Stomach (tissue), 9 donors: Measurements from ENCODE around the gene ATP8B4. TPM values are rescaled to one million over a fixed set of nuclear protein-coding genes. Genes with fewer than 3 reads are reported as not detected.

Source experiments
- DNase-seq, 2 donors: peaks; one replicate each; pipeline versions ENCODE4 v3.0.0 to v3.0.0-alpha.2; 2013 to 2019
- H3K27ac ChIP-seq, 5 donors: fragments of 200-600 bp in 4 of 5; sonication (generic) in 4 of 5; one replicate each; pipeline ENCODE4 v1.5.1; 2013 to 2019; ENCODE audit warnings: mild to moderate bottlenecking in 1 of 5, moderate library complexity in 1 of 5
- H3K27me3 ChIP-seq, 3 donors: fragments of 200-600 bp; sonication (generic); one replicate each; pipeline ENCODE4 v1.5.1; 2017 to 2019; ENCODE audit warnings: mixed run types in 1 of 3
- H3K36me3 ChIP-seq, 4 donors: fragments of 200-600 bp; sonication (generic); 1 replicate in 3 of 4; 2 replicates in 1 of 4; pipeline ENCODE4 v1.5.1; 2016 to 2019
- H3K4me1 ChIP-seq, 4 donors: fragments of 200-600 bp; sonication (generic); one replicate each; pipeline ENCODE4 v1.5.1; 2016 to 2019
- H3K4me3 ChIP-seq, 4 donors: fragments of 200-600 bp; sonication (generic) in 3 of 4; one replicate each; pipeline ENCODE4 v1.5.1; 2016 to 2019; ENCODE audit warnings: mild to moderate bottlenecking in 1 of 4
- H3K9me3 ChIP-seq, 4 donors: fragments of 200-600 bp; sonication (generic); one replicate each; pipeline ENCODE4 v1.5.1; 2016 to 2019
- EP300 ChIP-seq: sonication (generic); formaldehyde crosslinking; IDR thresholded peaks from one replicate; pipeline ENCODE4 v1.6.1; 2017; ENCODE audit warnings: antibody characterized with exemption
- POLR2A ChIP-seq, 4 donors: fragments of 450-650 bp; IDR thresholded peaks; one replicate each; pipeline ENCODE4 v1.6.1; 2016; ENCODE audit warnings: antibody characterized with exemption in 4 of 4, control low read depth in 2 of 4, mild to moderate bottlenecking in 1 of 4, moderate library complexity in 1 of 4
- POLR2AphosphoS5 ChIP-seq, 3 donors: sonication (generic); formaldehyde crosslinking; IDR thresholded peaks; one replicate each; pipeline ENCODE4 v1.6.1; 2016; ENCODE audit warnings: antibody characterized with exemption in 3 of 3
- WGBS, 5 donors: extraction: QIAGEN DNeasy Blood & Tissue Kit in 3 of 5; methylation state at CpG; one replicate each; pipeline versions ENCODE4 v1.1.5 to v1.1.7; 2013 to 2018; 5-methylcytosine and 5-hydroxymethylcytosine counted together
- intact Hi-C: fragments of 100-400 bp; cut with DNase I; formaldehyde crosslinking; loops from one replicate; pipeline ENCODE4 v1.15.1; 2023; ENCODE audit warnings: low total_unique reads
- polyA plus RNA-seq, 3 donors: library from polyadenylated mRNA; stranded (reverse); fragments of 200-250 nt; gene quantifications; one replicate each; pipeline ENCODE4 v1.2.3, GENCODE V29; 2013
- total RNA-seq, 5 donors: library from RNA; depleted of rRNA; stranded (reverse); fragments of >200 nt; gene quantifications; one replicate each; pipeline versions ENCODE4 v1.1.0 to v1.2.3, GENCODE V29; 2014 to 2016
- TF ChIP-seq, protein P1 (sequence below), 7 experiments: fragments of 450-650 bp in 4 of 7; fragments of 200-600 bp in 3 of 7; sonication (generic) in 3 of 7; IDR thresholded peaks; one replicate each; pipeline ENCODE4 v1.5.1; 2016 to 2019; ENCODE audit warnings: antibody characterized with exemption in 7 of 7, control low read depth in 2 of 7, mild to moderate bottlenecking in 1 of 7
- donor health status: healthy with polysubstance abuse.
- donor health status: Bipolar disorder and iron deficiency.
- donor health status: healthy.

ATP8B4 gene
- total and polyA plus RNA-seq, 8 donors, result under 0.01 to 14.3 (median 1.6) TPM

DNA sequence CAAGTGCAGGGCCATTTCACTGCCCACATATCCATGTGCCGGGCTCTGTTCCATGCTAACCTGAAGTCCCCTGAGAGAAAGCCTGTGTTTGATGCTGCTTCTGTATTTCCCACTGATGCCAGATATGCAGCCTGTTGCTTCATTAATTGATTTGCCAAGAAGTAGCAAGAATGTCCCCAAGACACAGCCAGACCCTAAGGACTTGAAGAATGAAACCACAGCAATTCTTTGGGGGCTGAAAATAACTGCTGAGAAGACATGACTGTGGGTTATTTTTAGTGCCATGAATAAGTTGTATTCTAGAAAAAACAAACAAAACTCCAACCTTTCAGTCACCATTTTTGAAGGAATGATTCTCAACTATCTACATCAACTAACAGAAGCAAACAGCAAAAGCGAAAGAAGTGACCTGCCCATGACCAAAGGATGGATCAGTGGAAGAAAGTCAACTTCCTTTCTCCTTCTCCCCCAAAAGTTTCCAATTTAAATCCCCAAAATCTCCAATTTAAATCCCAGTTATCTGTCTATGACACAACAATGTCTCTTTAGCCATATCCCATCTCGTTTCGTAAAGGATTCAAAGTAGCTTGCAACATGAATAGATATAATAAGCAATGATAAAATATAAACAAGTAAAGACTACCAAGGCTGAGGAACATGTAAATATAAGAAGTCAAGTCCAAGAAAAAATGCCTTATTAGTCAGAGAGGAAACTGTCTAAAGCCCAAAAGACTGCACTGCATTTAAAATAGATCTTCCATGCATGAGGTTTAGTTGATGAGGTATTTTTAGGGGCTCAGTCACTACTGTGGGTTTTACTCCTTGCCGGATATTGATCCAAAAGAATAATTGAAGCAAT, 271.4 kb downstream of the ATP8B4 start:
- H3K36me3 ChIP-seq, result no peaks in the 10 kb centered on the region
- no peaks in the 10 kb centered on the region for H3K27me3 ChIP-seq
- DNase-seq, result no peak
- intact Hi-C loops, result no loop called here
- WGBS, 5 donors, result 67 to 75% (median 70%) methylated on average over 5 of the region's 5 CpGs
- no peaks in the 10 kb centered on the region for H3K9me3 ChIP-seq
- peak overlapping the region in 4 of 5 donors; percentile 47 to 74 (median 56) for H3K27ac ChIP-seq
- no peak overlapping the region for H3K4me3 ChIP-seq
- TF ChIP-seq POLR2A (IDR thresholded peaks at IDR 0.05), result no peak
- no peak for TF ChIP-seq POLR2AphosphoS5 (IDR thresholded peaks at IDR 0.05)
- TF ChIP-seq, protein P1, sequence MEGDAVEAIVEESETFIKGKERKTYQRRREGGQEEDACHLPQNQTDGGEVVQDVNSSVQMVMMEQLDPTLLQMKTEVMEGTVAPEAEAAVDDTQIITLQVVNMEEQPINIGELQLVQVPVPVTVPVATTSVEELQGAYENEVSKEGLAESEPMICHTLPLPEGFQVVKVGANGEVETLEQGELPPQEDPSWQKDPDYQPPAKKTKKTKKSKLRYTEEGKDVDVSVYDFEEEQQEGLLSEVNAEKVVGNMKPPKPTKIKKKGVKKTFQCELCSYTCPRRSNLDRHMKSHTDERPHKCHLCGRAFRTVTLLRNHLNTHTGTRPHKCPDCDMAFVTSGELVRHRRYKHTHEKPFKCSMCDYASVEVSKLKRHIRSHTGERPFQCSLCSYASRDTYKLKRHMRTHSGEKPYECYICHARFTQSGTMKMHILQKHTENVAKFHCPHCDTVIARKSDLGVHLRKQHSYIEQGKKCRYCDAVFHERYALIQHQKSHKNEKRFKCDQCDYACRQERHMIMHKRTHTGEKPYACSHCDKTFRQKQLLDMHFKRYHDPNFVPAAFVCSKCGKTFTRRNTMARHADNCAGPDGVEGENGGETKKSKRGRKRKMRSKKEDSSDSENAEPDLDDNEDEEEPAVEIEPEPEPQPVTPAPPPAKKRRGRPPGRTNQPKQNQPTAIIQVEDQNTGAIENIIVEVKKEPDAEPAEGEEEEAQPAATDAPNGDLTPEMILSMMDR (IDR thresholded peaks at IDR 0.05), result no peak
- no peak for TF ChIP-seq EP300
- peaks cover 0 to 8% (median 3%) of the 10 kb centered on the region in 4 donors for H3K4me1 ChIP-seq

DNA sequence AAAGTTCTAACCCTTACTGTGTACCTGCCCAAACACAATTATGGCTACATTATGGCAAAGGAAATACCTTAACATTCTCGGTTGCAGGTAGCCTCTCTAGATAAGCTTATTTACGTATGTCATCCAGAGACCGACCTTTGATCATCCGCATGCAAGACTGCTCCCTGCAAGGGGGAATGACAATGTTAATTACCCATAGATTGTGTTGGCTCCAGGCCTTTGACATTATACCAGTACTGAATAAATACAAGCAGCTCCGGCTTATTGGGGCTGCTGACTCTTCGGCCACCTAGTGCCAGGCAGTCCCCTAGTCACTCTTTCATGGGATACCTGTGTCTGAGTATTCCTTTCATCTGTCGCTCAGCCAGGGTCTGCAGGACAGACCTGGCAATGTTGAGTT, 274.6 kb downstream of the ATP8B4 start:
- peaks cover 0 to 8% (median 3%) of the 10 kb centered on the region in 4 donors for H3K4me1 ChIP-seq
- WGBS, 5 donors, result 41 to 77% (median 56%) methylated on average over 7 of the region's 7 CpGs
- no peak overlapping the region for H3K4me3 ChIP-seq
- peaks cover 0 to 4% (median 0%) of the 10 kb centered on the region in 4 donors for H3K9me3 ChIP-seq
- no peak overlapping the region for H3K27ac ChIP-seq
- intact Hi-C loops, result no loop called here
- no peaks in the 10 kb centered on the region for H3K36me3 ChIP-seq
- no peak for DNase-seq
- no peaks in the 10 kb centered on the region for H3K27me3 ChIP-seq
- TF ChIP-seq EP300 (no peak), POLR2AphosphoS5 (IDR thresholded peaks at IDR 0.05) (no peak), POLR2A (IDR thresholded peaks at IDR 0.05) (no peak)
- TF ChIP-seq, protein P1 (IDR thresholded peaks at IDR 0.05), result no peak

DNA sequence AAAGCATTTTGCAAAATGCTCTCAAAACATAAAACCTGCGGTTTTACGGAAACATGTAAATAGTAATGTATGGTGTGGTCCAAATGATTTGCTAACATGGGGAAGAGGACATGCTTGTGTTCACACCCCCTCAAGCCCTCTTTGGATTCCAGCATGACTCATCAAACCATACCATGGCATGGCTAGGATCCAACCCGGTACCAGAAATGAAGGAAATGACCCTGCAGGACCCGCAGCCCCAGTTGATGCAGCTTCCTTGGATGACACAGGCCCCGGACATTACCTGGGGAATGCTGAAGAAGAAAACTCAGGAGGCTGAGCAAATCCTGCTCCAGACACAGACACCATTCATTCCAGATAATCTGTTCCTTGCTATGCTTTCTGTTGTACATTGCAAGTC, 275.3 kb downstream of the ATP8B4 start:
- Histone ChIP-seq H3K4me3 (no peak overlapping the region), H3K27ac (no peak overlapping the region), H3K27me3 (no peaks in the 10 kb centered on the region), H3K9me3 (peaks cover 0 to 11% (median 5%) of the 10 kb centered on the region in 4 donors), H3K4me1 (peaks cover 0 to 8% (median 3%) of the 10 kb centered on the region in 4 donors), H3K36me3 (no peaks in the 10 kb centered on the region)
- no peak for DNase-seq
- intact Hi-C loops, result no loop called here
- TF ChIP-seq POLR2A (IDR thresholded peaks at IDR 0.05) (no peak), POLR2AphosphoS5 (IDR thresholded peaks at IDR 0.05) (no peak), EP300 (no peak)
- TF ChIP-seq, protein P1 (IDR thresholded peaks at IDR 0.05), result no peak
- 86 to 91% (median 90%) methylated on average over 5 of the region's 5 CpGs for whole genome bisulfite sequencing, 5 donors

DNA sequence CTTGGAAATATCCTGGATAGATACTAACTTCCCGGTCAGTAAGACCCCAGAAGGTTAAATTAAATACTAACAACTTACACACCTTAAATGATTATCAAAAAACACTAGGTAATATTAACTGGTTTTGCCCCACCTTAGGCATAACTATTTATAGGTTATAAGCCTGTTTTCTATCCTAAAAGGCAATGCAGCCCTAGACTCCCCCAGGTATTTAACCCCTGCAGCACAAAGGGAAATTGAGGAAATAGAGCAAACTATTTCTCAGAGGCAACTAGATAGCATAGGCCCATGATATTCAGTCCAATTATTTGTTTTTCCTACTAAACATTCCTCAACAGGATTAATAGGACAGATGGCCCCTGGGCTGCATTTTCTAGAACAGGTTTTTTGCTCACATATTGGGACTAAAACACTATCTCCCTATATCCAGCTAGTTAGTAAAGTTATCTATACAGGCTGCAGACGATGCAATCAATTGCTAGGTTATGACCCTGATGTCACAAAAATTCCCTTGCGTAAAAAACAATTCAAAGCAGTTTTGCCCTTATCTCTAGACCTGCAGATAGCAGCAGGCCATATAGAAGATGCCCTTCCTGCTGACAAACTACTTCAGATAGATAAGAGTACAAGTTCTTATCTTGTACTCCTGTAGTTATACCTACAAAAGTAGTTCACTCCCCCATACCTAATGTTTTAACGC, 276.9 kb downstream of the ATP8B4 start:
- 56 to 72% (median 61%) methylated on average over 4 of the region's 4 CpGs for WGBS, 5 donors
- no peaks in the 10 kb centered on the region for H3K36me3 ChIP-seq
- peaks cover 0 to 17% (median 8%) of the 10 kb centered on the region in 4 donors for H3K9me3 ChIP-seq
- H3K4me3 ChIP-seq, result no peak overlapping the region
- no peaks in the 10 kb centered on the region for H3K27me3 ChIP-seq
- intact Hi-C loops, result no loop called here
- DNase-seq, result no peak
- no peak overlapping the region for H3K27ac ChIP-seq
- no peak for TF ChIP-seq EP300
- TF ChIP-seq, protein P1 (IDR thresholded peaks at IDR 0.05), result no peak
- no peak for TF ChIP-seq POLR2A (IDR thresholded peaks at IDR 0.05)
- TF ChIP-seq POLR2AphosphoS5 (IDR thresholded peaks at IDR 0.05), result no peak
- H3K4me1 ChIP-seq, result peaks cover 0 to 3% (median 0%) of the 10 kb centered on the region in 4 donors
